ENCODE results near the gene ASTN2. TPM values are rescaled to one million over a fixed set of nuclear protein-coding genes. Genes with fewer than 3 reads are reported as not detected.

ASTN2 gene
- total RNA-seq, 2 experiments from 2014 or later = 1.7 to 4.2 TPM

GRCh38 chr9:116549786-116550660, 864.8 kb downstream of the ASTN2 start:
- H3K79me2 ChIP-seq (ENCODE audit: insufficient read depth, low read depth, low read length) = no peaks in the 10 kb centered on the region
- ChIA-PET POLR2A (no interaction called here), CTCF (ENCODE audit: unreplicated experiment) (no interaction called here)
- no peak overlapping the region for H2AFZ ChIP-seq (ENCODE audit: low read length)
- intact Hi-C loops (cut with micrococcal nuclease; ENCODE audit: unreplicated experiment) = no loop called here
- H3K36me3 ChIP-seq (ENCODE audit: insufficient read depth, low read length) = no peaks in the 10 kb centered on the region
- no peaks in the 10 kb centered on the region for H4K20me1 ChIP-seq (ENCODE audit: insufficient read depth, low read length)
- H3K4me2 ChIP-seq (ENCODE audit: low read length) = no peak overlapping the region
- no peaks in the 10 kb centered on the region for H3K9me3 ChIP-seq (ENCODE audit: low read length)
- no peak for TF ChIP-seq EZH2phosphoT487 (IDR thresholded peaks at IDR 0.05; ENCODE audit: borderline replicate concordance, low read depth, low read length)
- no peak for TF ChIP-seq CTCF (conservative IDR thresholded peaks at IDR 0.05; ENCODE audit: low read length)
- no TSS peak for BruUV-seq (replicated peaks)
- no peaks in the 10 kb centered on the region for H3K9me2 ChIP-seq (ENCODE audit: insufficient read depth, low read length)
- H3K27ac ChIP-seq (ENCODE audit: low read depth, low read length, poor library complexity, severe bottlenecking) = no peak overlapping the region
- H3K4me3 ChIP-seq (ENCODE audit: low read depth, low read length, poor library complexity, severe bottlenecking) = no peak overlapping the region
- H3K4me1 ChIP-seq (ENCODE audit: insufficient read depth, low read length, poor library complexity, severe bottlenecking) = no peaks in the 10 kb centered on the region
- DNase-seq (ENCODE audit: low spot score) = no peak

- POLR2A ChIA-PET = interaction anchor here (0.6 kb wide), 1 partner anchor 567 kb away, joined by 4 read pairs; no protein-coding TSS in a partner anchor
- CTCF ChIA-PET (ENCODE audit: unreplicated experiment) = no interaction called here
- H3K4me1 ChIP-seq (ENCODE audit: insufficient read depth, low read length, poor library complexity, severe bottlenecking) = no peaks in the 10 kb centered on the region
- no peak overlapping the region for H3K27ac ChIP-seq (ENCODE audit: low read depth, low read length, poor library complexity, severe bottlenecking)
- no peak overlapping the region for H3K4me3 ChIP-seq (ENCODE audit: low read depth, low read length, poor library complexity, severe bottlenecking)
- H3K79me2 ChIP-seq (ENCODE audit: insufficient read depth, low read depth, low read length) = no peaks in the 10 kb centered on the region
- intact Hi-C loops (cut with micrococcal nuclease; ENCODE audit: unreplicated experiment) = no loop called here
- no peaks in the 10 kb centered on the region for H3K36me3 ChIP-seq (ENCODE audit: insufficient read depth, low read length)
- H3K9me3 ChIP-seq (ENCODE audit: low read length) = no peaks in the 10 kb centered on the region
- H3K4me2 ChIP-seq (ENCODE audit: low read length) = no peak overlapping the region
- DNase-seq (ENCODE audit: low spot score) = no peak
- H2AFZ ChIP-seq (ENCODE audit: low read length) = no peak overlapping the region
- H3K9me2 ChIP-seq (ENCODE audit: insufficient read depth, low read length) = no peaks in the 10 kb centered on the region
- no TSS peak for BruUV-seq (replicated peaks)
- no peak for TF ChIP-seq EZH2phosphoT487 (IDR thresholded peaks at IDR 0.05; ENCODE audit: borderline replicate concordance, low read depth, low read length)
- no peak for TF ChIP-seq CTCF (conservative IDR thresholded peaks at IDR 0.05; ENCODE audit: low read length)
- no peaks in the 10 kb centered on the region for H4K20me1 ChIP-seq (ENCODE audit: insufficient read depth, low read length)
Measured at GRCh38 chr9:116549061-116549664, 865.7 kb downstream of the ASTN2 start.
